HEK293 (cell line): ENCODE data around the gene LPP.

Source experiments
- CTCF ChIA-PET: fragments of 350-600 bp; formaldehyde crosslinking; extraction: SDS; loops from one replicate; lab custom pipeline; 2021; ENCODE audit warnings: antibody characterized with exemption; lab: Yijun Ruan, JAX
- POLR2A ChIA-PET: fragments of 300-600 bp; formaldehyde crosslinking; extraction: SDS; loops from one replicate; lab custom pipeline; 2020; ENCODE audit warnings: antibody characterized with exemption, inconsistent platforms; lab: Yijun Ruan, JAX
- H3K27ac ChIP-seq: fragments of 200-500 bp; sonication (Bioruptor generic); 2 replicates; pipeline ENCODE4 v1.5.1; 2014; ENCODE audit warnings: low read depth, low read length, control low read depth, inconsistent platforms; ENCODE audit errors: extremely low read depth
- H3K36me3 ChIP-seq, 2 experiments: fragments of 200-500 bp in 1 of 2; sonication (Bioruptor generic) in 1 of 2; 1 replicate in 1 of 2; 2 replicates in 1 of 2; pipeline ENCODE4 v1.5.1; 2014 to 2017; ENCODE audit warnings: inconsistent platforms in 2 of 2, low read length in 2 of 2; ENCODE audit not compliant: control insufficient read depth in 2 of 2, insufficient read depth in 1 of 2
- H3K4me1 ChIP-seq: fragments of 200-500 bp; sonication (Bioruptor generic); 2 replicates; pipeline ENCODE4 v1.5.1; 2014; ENCODE audit warnings: mild to moderate bottlenecking, low read length, inconsistent platforms; ENCODE audit not compliant: control insufficient read depth, insufficient read depth
- H3K4me3 ChIP-seq: 2 replicates; pipeline ENCODE4 v1.5.1; 2011; ENCODE audit warnings: low read depth, mild to moderate bottlenecking, control low read depth, low read length, moderate library complexity
- H3K9me3 ChIP-seq: fragments of 200-500 bp; sonication (Bioruptor generic); 2 replicates; pipeline ENCODE4 v1.5.1; 2014; ENCODE audit warnings: low read depth, low read length, inconsistent platforms; ENCODE audit not compliant: control insufficient read depth, insufficient read depth
- SCRT2 ChIP-seq: fragments of 450-650 bp; formaldehyde crosslinking; IDR thresholded peaks from 2 replicates; pipeline ENCODE4 v1.5.1; 2016; ENCODE audit warnings: missing biosample characterization, missing genetic modification characterization
- SP3 ChIP-seq: fragments of 450-650 bp; formaldehyde crosslinking; IDR thresholded peaks from 2 replicates; pipeline ENCODE4 v1.5.1; 2016; ENCODE audit warnings: missing biosample characterization, missing genetic modification characterization
- WT1 ChIP-seq: fragments of 450-650 bp; formaldehyde crosslinking; IDR thresholded peaks from 2 replicates; pipeline ENCODE4 v1.5.1; 2016; ENCODE audit warnings: missing biosample characterization, missing genetic modification characterization
- ZBTB8A ChIP-seq: fragments of 450-650 bp; formaldehyde crosslinking; IDR thresholded peaks from 2 replicates; pipeline ENCODE4 v1.5.1; 2016; ENCODE audit warnings: missing biosample characterization, missing genetic modification characterization
- ZFP3 ChIP-seq: fragments of 450-650 bp; formaldehyde crosslinking; IDR thresholded peaks from 2 replicates; pipeline ENCODE4 v1.5.1; 2016; ENCODE audit warnings: low read depth, missing biosample characterization, missing genetic modification characterization
- ZIC2 ChIP-seq: fragments of 450-650 bp; formaldehyde crosslinking; IDR thresholded peaks from 2 replicates; pipeline ENCODE4 v1.5.1; 2016; ENCODE audit warnings: missing biosample characterization, missing genetic modification characterization
- ZNF138 ChIP-seq: fragments of 450-650 bp; formaldehyde crosslinking; IDR thresholded peaks from 2 replicates; pipeline ENCODE4 v1.5.1; 2016; ENCODE audit warnings: missing biosample characterization, missing genetic modification characterization, borderline replicate concordance
- ZNF211 ChIP-seq: fragments of 450-650 bp; formaldehyde crosslinking; IDR thresholded peaks from 2 replicates; pipeline ENCODE4 v1.5.1; 2016; ENCODE audit warnings: low read depth, missing biosample characterization, missing genetic modification characterization
- ZNF341 ChIP-seq: fragments of 450-650 bp; formaldehyde crosslinking; IDR thresholded peaks from 2 replicates; pipeline ENCODE4; 2016; ENCODE audit warnings: low read depth, missing biosample characterization, missing genetic modification characterization
- ZNF426 ChIP-seq: fragments of 450-650 bp; formaldehyde crosslinking; IDR thresholded peaks from 2 replicates; pipeline ENCODE4 v1.5.1; 2017; ENCODE audit warnings: missing biosample characterization, missing genetic modification characterization, mild to moderate bottlenecking, inconsistent platforms, moderate library complexity
- ZNF48 ChIP-seq: fragments of 450-650 bp; formaldehyde crosslinking; IDR thresholded peaks from 2 replicates; pipeline ENCODE4 v1.5.1; 2016; ENCODE audit warnings: missing biosample characterization, missing genetic modification characterization
- ZNF768 ChIP-seq: fragments of 450-650 bp; formaldehyde crosslinking; IDR thresholded peaks from 2 replicates; pipeline ENCODE4 v1.5.1; 2018; ENCODE audit warnings: missing biosample characterization, mild to moderate bottlenecking, missing genetic modification characterization
- ZNF785 ChIP-seq: fragments of 450-650 bp; formaldehyde crosslinking; IDR thresholded peaks from 2 replicates; pipeline ENCODE4 v1.5.1; 2016; ENCODE audit warnings: missing biosample characterization, missing genetic modification characterization
- ZNF843 ChIP-seq: fragments of 450-650 bp; formaldehyde crosslinking; IDR thresholded peaks from 2 replicates; pipeline ENCODE4 v1.5.1; 2016; ENCODE audit warnings: missing biosample characterization, missing genetic modification characterization
- TF ChIP-seq, protein P1 (sequence below): fragments of 450-650 bp; formaldehyde crosslinking; IDR thresholded peaks from 2 replicates; pipeline ENCODE4 v1.5.1; 2016; ENCODE audit warnings: missing biosample characterization, missing genetic modification characterization
- TF ChIP-seq, protein P2 (sequence below): fragments of 450-650 bp; formaldehyde crosslinking; IDR thresholded peaks from 2 replicates; pipeline ENCODE4 v1.5.1; 2016; ENCODE audit warnings: missing biosample characterization, missing genetic modification characterization, borderline replicate concordance
- TF ChIP-seq, protein P3 (sequence below): fragments of 450-650 bp; formaldehyde crosslinking; IDR thresholded peaks from 2 replicates; pipeline ENCODE4 v1.5.1; 2016; ENCODE audit warnings: missing biosample characterization, missing genetic modification characterization
- TF ChIP-seq, protein P4 (sequence below): fragments of 450-650 bp; formaldehyde crosslinking; IDR thresholded peaks from 2 replicates; pipeline ENCODE4 v1.5.1; 2017; ENCODE audit warnings: missing biosample characterization, mild to moderate bottlenecking, missing genetic modification characterization, moderate library complexity
- TF ChIP-seq, protein P5 (sequence below): fragments of 450-650 bp; formaldehyde crosslinking; IDR thresholded peaks from 2 replicates; pipeline ENCODE4 v1.5.1; 2017; ENCODE audit warnings: missing biosample characterization, missing genetic modification characterization

Gene LPP

DNA sequence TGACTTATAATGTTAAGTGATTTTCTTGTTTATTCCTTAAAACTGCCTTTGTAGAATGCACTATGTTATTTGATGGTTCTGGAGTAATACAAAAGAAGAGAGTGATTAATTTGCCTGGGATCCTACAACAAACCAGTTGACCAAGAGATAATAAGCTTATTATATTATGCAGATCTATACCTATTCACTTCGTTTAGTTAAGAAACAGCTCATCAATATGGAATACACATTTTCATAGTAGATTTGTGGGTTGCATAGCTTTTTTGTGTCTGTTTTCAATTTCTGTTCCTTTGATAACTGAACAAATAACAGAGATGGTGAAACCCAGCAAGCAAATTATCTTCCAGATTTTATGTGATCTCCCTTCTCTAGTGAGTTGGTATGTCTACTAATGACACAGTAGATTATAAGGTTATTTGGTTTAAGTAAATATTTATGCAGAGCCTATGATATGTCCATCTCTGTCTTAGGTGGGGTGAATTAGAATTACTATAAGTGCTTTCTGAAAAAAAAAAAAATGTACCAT lies 574.5 kb downstream of the LPP start (continued):
- TF ChIP-seq ZNF785 (no peak), ZNF843 (tag by site-specific recombination) (no peak), SCRT2 (tag by site-specific recombination) (no peak), ZBTB8A (tag by site-specific recombination) (no peak)

DNA sequence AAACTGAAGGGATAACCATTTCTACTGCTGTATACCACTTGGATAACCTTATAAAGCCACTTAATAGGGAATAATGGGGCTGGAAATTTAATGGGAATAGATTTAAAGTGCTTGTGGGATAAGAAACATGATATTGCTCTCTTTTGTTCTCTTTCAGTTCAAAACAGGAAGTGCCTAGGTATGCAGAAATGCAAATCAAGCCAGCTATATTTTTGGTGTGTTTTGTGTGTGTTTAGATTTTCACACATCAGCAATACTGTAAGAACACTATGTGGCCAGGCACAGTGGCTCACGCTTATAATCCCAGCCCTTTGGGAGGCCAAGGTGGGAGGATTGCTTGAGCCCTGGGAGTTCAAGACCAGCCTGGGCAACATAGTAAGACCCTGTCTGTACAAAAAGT lies 575.5 kb downstream of the LPP start:
- TF ChIP-seq SCRT2 (tag by site-specific recombination): no peak
- TF ChIP-seq ZNF48 (tag by site-specific recombination): no peak
- no peak for TF ChIP-seq ZFP3 (tag by site-specific recombination)
- TF ChIP-seq, protein P1, sequence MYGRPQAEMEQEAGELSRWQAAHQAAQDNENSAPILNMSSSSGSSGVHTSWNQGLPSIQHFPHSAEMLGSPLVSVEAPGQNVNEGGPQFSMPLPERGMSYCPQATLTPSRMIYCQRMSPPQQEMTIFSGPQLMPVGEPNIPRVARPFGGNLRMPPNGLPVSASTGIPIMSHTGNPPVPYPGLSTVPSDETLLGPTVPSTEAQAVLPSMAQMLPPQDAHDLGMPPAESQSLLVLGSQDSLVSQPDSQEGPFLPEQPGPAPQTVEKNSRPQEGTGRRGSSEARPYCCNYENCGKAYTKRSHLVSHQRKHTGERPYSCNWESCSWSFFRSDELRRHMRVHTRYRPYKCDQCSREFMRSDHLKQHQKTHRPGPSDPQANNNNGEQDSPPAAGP (tag by site-specific recombination): no peak
- TF ChIP-seq, protein P2, sequence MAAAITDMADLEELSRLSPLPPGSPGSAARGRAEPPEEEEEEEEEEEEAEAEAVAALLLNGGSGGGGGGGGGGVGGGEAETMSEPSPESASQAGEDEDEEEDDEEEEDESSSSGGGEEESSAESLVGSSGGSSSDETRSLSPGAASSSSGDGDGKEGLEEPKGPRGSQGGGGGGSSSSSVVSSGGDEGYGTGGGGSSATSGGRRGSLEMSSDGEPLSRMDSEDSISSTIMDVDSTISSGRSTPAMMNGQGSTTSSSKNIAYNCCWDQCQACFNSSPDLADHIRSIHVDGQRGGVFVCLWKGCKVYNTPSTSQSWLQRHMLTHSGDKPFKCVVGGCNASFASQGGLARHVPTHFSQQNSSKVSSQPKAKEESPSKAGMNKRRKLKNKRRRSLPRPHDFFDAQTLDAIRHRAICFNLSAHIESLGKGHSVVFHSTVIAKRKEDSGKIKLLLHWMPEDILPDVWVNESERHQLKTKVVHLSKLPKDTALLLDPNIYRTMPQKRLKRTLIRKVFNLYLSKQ (tag by site-specific recombination): no peak
- TF ChIP-seq, protein P3, sequence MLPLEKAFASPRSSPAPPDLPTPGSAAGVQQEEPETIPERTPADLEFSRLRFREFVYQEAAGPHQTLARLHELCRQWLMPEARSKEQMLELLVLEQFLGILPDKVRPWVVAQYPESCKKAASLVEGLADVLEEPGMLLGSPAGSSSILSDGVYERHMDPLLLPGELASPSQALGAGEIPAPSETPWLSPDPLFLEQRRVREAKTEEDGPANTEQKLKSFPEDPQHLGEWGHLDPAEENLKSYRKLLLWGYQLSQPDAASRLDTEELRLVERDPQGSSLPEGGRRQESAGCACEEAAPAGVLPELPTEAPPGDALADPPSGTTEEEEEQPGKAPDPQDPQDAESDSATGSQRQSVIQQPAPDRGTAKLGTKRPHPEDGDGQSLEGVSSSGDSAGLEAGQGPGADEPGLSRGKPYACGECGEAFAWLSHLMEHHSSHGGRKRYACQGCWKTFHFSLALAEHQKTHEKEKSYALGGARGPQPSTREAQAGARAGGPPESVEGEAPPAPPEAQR (tag by site-specific recombination): no peak
- no peak for TF ChIP-seq ZNF211 (tag by site-specific recombination)
- no peak for TF ChIP-seq ZNF138 (tag by site-specific recombination)
- no peak for TF ChIP-seq ZNF768 (tag by site-specific recombination)
- no peak for TF ChIP-seq SP3
- TF ChIP-seq WT1: no peak
- TF ChIP-seq, protein P4, sequence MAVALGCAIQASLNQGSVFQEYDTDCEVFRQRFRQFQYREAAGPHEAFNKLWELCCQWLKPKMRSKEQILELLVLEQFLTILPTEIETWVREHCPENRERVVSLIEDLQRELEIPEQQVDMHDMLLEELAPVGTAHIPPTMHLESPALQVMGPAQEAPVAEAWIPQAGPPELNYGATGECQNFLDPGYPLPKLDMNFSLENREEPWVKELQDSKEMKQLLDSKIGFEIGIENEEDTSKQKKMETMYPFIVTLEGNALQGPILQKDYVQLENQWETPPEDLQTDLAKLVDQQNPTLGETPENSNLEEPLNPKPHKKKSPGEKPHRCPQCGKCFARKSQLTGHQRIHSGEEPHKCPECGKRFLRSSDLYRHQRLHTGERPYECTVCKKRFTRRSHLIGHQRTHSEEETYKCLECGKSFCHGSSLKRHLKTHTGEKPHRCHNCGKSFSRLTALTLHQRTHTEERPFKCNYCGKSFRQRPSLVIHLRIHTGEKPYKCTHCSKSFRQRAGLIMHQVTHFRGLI: no peak

DNA sequence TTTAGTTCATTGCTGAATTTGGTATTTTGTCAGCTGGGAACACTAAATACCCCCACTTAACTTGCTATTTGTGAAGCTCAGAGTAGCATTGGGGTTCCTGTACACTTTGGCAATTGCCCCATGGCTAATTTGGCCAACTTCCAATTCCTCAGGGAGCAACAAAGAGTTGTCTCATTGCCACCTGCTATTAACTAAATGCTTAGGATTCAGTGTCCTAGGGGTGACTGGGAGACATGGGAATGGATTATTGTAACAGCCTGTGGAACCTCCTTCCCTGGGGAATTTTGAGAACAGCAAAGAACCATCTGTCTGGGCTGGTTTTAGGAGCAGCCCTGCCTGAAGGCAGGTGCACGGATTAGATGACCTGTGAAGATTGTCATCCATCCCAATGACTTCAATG lies 580.4 kb downstream of the LPP start:
- no peak overlapping the region for H3K4me3 ChIP-seq
- ChIA-PET CTCF (no interaction called here), POLR2A (no interaction called here)
- TF ChIP-seq, protein P5, sequence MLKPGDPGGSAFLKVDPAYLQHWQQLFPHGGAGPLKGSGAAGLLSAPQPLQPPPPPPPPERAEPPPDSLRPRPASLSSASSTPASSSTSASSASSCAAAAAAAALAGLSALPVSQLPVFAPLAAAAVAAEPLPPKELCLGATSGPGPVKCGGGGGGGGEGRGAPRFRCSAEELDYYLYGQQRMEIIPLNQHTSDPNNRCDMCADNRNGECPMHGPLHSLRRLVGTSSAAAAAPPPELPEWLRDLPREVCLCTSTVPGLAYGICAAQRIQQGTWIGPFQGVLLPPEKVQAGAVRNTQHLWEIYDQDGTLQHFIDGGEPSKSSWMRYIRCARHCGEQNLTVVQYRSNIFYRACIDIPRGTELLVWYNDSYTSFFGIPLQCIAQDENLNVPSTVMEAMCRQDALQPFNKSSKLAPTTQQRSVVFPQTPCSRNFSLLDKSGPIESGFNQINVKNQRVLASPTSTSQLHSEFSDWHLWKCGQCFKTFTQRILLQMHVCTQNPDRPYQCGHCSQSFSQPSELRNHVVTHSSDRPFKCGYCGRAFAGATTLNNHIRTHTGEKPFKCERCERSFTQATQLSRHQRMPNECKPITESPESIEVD: 0 out of 2 replicates have a peak, but pooled peaks have one; percentile 13
- TF ChIP-seq ZNF341 (tag by site-specific recombination): peak; percentile 83
- TF ChIP-seq ZNF426 (tag by site-specific recombination): no peak
- 0 out of 2 replicates have a peak, but pooled peaks have one; percentile 8 for TF ChIP-seq ZIC2 (tag by site-specific recombination)
- H3K27ac ChIP-seq: no peak overlapping the region
- no peaks in the 10 kb centered on the region for H3K9me3 ChIP-seq
- 0 out of 2 replicates have a peak, but pooled peaks cover 2% of the 10 kb centered on the region for H3K4me1 ChIP-seq
- no peaks in the 10 kb centered on the region for H3K36me3 ChIP-seq

More for the DNA sequence above, 575.5 kb downstream of the LPP start:
- Histone ChIP-seq H3K27ac (no peak overlapping the region), H3K9me3 (no peaks in the 10 kb centered on the region), H3K4me1 (0 out of 2 replicates have a peak, but pooled peaks cover under 1% of the 10 kb centered on the region), H3K36me3 (no peaks in the 10 kb centered on the region), H3K4me3 (no peak overlapping the region)
- CTCF ChIA-PET: no interaction called here
- POLR2A ChIA-PET: no interaction called here
